OCI-LY1 (cell line): ENCODE data around the gene TOB1.

Experiments used
- EZH2 ChIP-seq: fragments of 200-600 bp; sonication (generic), shearing (Covaris generic); IDR thresholded peaks from 2 replicates; pipeline ENCODE4 v1.8.0; 2017; ENCODE audit warnings: borderline replicate concordance, mixed run types, mild to moderate bottlenecking, antibody characterized with exemption, low read length, moderate library complexity, mixed read lengths
- TF ChIP-seq, protein P1 (sequence below): fragments of 200-600 bp; sonication (generic), shearing (Covaris generic); IDR thresholded peaks from 2 replicates; pipeline ENCODE4 v1.5.1; 2017; ENCODE audit warnings: mild to moderate bottlenecking, antibody characterized with exemption, low read length, moderate library complexity, mixed read lengths

GRCh38 chr17:50847566-50847965, 18.6 kb downstream of the TOB1 start:
- TF ChIP-seq, protein P1, sequence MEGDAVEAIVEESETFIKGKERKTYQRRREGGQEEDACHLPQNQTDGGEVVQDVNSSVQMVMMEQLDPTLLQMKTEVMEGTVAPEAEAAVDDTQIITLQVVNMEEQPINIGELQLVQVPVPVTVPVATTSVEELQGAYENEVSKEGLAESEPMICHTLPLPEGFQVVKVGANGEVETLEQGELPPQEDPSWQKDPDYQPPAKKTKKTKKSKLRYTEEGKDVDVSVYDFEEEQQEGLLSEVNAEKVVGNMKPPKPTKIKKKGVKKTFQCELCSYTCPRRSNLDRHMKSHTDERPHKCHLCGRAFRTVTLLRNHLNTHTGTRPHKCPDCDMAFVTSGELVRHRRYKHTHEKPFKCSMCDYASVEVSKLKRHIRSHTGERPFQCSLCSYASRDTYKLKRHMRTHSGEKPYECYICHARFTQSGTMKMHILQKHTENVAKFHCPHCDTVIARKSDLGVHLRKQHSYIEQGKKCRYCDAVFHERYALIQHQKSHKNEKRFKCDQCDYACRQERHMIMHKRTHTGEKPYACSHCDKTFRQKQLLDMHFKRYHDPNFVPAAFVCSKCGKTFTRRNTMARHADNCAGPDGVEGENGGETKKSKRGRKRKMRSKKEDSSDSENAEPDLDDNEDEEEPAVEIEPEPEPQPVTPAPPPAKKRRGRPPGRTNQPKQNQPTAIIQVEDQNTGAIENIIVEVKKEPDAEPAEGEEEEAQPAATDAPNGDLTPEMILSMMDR: no peak
- no peak for TF ChIP-seq EZH2
